HCT116 (cell line): ENCODE data around the gene DOCK3. TPM values are rescaled to one million over a fixed set of nuclear protein-coding genes. Genes with fewer than 3 reads are reported as not detected.

Source experiments
- ATAC-seq: fragments of 200-7000 bp; cut with Tn5 transposase; 2 replicates; pipeline ENCODE4 v1.9.1; 2020; ENCODE audit warnings: mild to moderate bottlenecking, moderate library complexity
- BruUV-seq: library from RNA; stranded (reverse); fragments of 400-500 nt; replicated peaks from 2 replicates; lab custom pipeline; 2021; lab: Mats Ljungman, UMichigan
- CTCF ChIA-PET: fragments of 300-600 bp; sonication (Branson Sonifier 250); formaldehyde crosslinking; loops from one replicate; lab custom pipeline; 2021; ENCODE audit warnings: antibody characterized with exemption; lab: Charles Lee
- POLR2A ChIA-PET: fragments of 300-600, 350-600 bp; sonication (Branson Sonifier 250); formaldehyde crosslinking; loops from one replicate; lab custom pipeline; 2021; ENCODE audit warnings: antibody characterized with exemption; lab: Charles Lee
- RAD21 ChIA-PET, 2 experiments: fragments of 300-600 bp; sonication (Branson Sonifier 250); formaldehyde crosslinking; loops; one replicate each; lab custom pipeline; 2023; ENCODE audit warnings: low total read pairs in 2 of 2; ENCODE audit not compliant: uncharacterized antibody in 2 of 2, unreplicated experiment in 2 of 2, low non-redundant PET in 1 of 2; lab: Charles Lee
- DNase-seq: peaks from one replicate; pipeline ENCODE4 v3.0.0-alpha.2; 2010; ENCODE audit warnings: low read depth, low spot score
- H2AFZ ChIP-seq: fragments of 200-600 bp; shearing (Covaris generic), sonication (generic); 2 replicates; pipeline ENCODE4 v1.6.1; 2017; ENCODE audit warnings: low read depth, mixed run types, mixed read lengths, antibody characterized with exemption, low read length; ENCODE audit not compliant: poor library complexity, severe bottlenecking
- H3K27ac ChIP-seq: 2 replicates; pipeline ENCODE4 v1.5.1; 2012; ENCODE audit warnings: low read depth, low read length
- H3K27me3 ChIP-seq: fragments of 200-600 bp; sonication (generic); 2 replicates; pipeline ENCODE4 v1.6.1; 2016; ENCODE audit warnings: mixed run types, low read length, mixed read lengths; ENCODE audit not compliant: insufficient read depth
- H3K36me3 ChIP-seq, 2 experiments: fragments of 200-500 bp in 1 of 2; fragments of 200-600 bp in 1 of 2; sonication (Bioruptor generic) in 1 of 2; sonication (generic) in 1 of 2; 2 replicates each; pipeline versions ENCODE4 v1.5.1 to v1.6.1; 2014 to 2016; ENCODE audit warnings: low read length in 2 of 2, inconsistent platforms in 1 of 2, mixed read lengths in 1 of 2, mixed run types in 1 of 2; ENCODE audit not compliant: insufficient read depth in 2 of 2, control insufficient read depth in 1 of 2
- H3K4me1 ChIP-seq, 2 experiments: fragments of 200-600 bp in 1 of 2; sonication (generic) in 1 of 2; 2 replicates each; pipeline versions ENCODE4 v1.5.1 to v1.6.1; 2012 to 2017; ENCODE audit warnings: low read length in 2 of 2, inconsistent platforms in 1 of 2, mild to moderate bottlenecking in 1 of 2, mixed read lengths in 1 of 2, mixed run types in 1 of 2, moderate library complexity in 1 of 2; ENCODE audit not compliant: insufficient read depth in 2 of 2, control insufficient read depth in 1 of 2
- H3K4me2 ChIP-seq: fragments of 200-600 bp; sonication (generic); 2 replicates; pipeline ENCODE4 v1.6.1; 2017; ENCODE audit warnings: mixed run types, low read length, mixed read lengths
- H3K4me3 ChIP-seq, 2 experiments: fragments of 200-600 bp in 1 of 2; sonication (generic) in 1 of 2; replicated peaks in 1 of 2; 2 replicates each; pipeline ENCODE4 v1.5.1; 2011 to 2016; ENCODE audit warnings: low read length in 2 of 2, control low read depth in 1 of 2, low read depth in 1 of 2, mild to moderate bottlenecking in 1 of 2, mixed read lengths in 1 of 2, mixed run types in 1 of 2
- H3K79me2 ChIP-seq: fragments of 200-600 bp; sonication (generic); 2 replicates; pipeline ENCODE4 v1.6.1; 2017; ENCODE audit warnings: mild to moderate bottlenecking, mixed run types, low read length, moderate library complexity, mixed read lengths; ENCODE audit not compliant: insufficient read depth
- H3K9ac ChIP-seq: fragments of 200-600 bp; sonication (generic); 2 replicates; pipeline ENCODE4 v1.6.1; 2016; ENCODE audit warnings: low read length, mixed read lengths
- H3K9me2 ChIP-seq: fragments of 200-600 bp; sonication (generic), shearing (Covaris generic); 2 replicates; pipeline ENCODE4 v1.6.1; 2017; ENCODE audit warnings: mixed run types, mild to moderate bottlenecking, moderate library complexity; ENCODE audit not compliant: insufficient read depth
- H3K9me3 ChIP-seq, 2 experiments: fragments of 200-500 bp in 1 of 2; fragments of 200-600 bp in 1 of 2; sonication (Bioruptor generic) in 1 of 2; sonication (generic) in 1 of 2; 2 replicates each; pipeline ENCODE4 v1.6.1; 2014 to 2017; ENCODE audit warnings: low read length in 2 of 2, mixed read lengths in 2 of 2, inconsistent platforms in 1 of 2, low read depth in 1 of 2, mild to moderate bottlenecking in 1 of 2, mixed run types in 1 of 2, moderate library complexity in 1 of 2; ENCODE audit not compliant: control insufficient read depth in 1 of 2, insufficient read depth in 1 of 2
- H4K20me1 ChIP-seq: fragments of 200-600 bp; sonication (generic), shearing (Covaris generic); 2 replicates; pipeline ENCODE4 v1.6.1; 2017; ENCODE audit warnings: mixed run types, mild to moderate bottlenecking, moderate library complexity; ENCODE audit not compliant: insufficient read depth
- CEBPB ChIP-seq: IDR thresholded peaks from 2 replicates; pipeline ENCODE4 v1.6.1; 2012; ENCODE audit warnings: low read depth
- EZH2 ChIP-seq: fragments of 200-600 bp; sonication (generic); IDR thresholded peaks from 2 replicates; pipeline ENCODE4 v1.6.1; 2017; ENCODE audit warnings: antibody characterized with exemption, mixed run types
- EZH2phosphoT487 ChIP-seq: fragments of 200-600 bp; IDR thresholded peaks from 2 replicates; pipeline ENCODE4 v1.6.1; 2018; ENCODE audit warnings: antibody characterized with exemption, borderline replicate concordance
- FOSL1 ChIP-seq: IDR thresholded peaks from 2 replicates; pipeline ENCODE4 v1.6.1; 2012; ENCODE audit warnings: low read depth
- POLR2A ChIP-seq: IDR thresholded peaks from 2 replicates; pipeline ENCODE4 v1.7.0; 2011; ENCODE audit warnings: borderline replicate concordance; ENCODE audit not compliant: insufficient read depth, insufficient read length; ENCODE audit errors: extremely low read depth
- POLR2AphosphoS5 ChIP-seq: IDR thresholded peaks from 2 replicates; pipeline ENCODE4 v1.6.1; 2011; ENCODE audit warnings: mild to moderate bottlenecking, low read depth, low read length, moderate library complexity
- RAD21 ChIP-seq: IDR thresholded peaks from 2 replicates; pipeline ENCODE4 v1.6.1; 2012; ENCODE audit warnings: low read depth, mild to moderate bottlenecking
- REST ChIP-seq: IDR thresholded peaks from 2 replicates; pipeline ENCODE4 v1.6.1; 2012; ENCODE audit warnings: low read depth
- SIN3A ChIP-seq: IDR thresholded peaks from 2 replicates; pipeline ENCODE4 v1.6.1; 2012; ENCODE audit warnings: low read depth
- SP1 ChIP-seq: IDR thresholded peaks from 2 replicates; pipeline ENCODE4 v1.6.1; 2012; ENCODE audit warnings: low read depth
- YY1 ChIP-seq: IDR thresholded peaks from 2 replicates; pipeline ENCODE4 v1.6.1; 2011; ENCODE audit warnings: low read length, low read depth, moderate library complexity, mild to moderate bottlenecking; ENCODE audit not compliant: insufficient replicate concordance; ENCODE audit errors: extremely low read depth
- ZBTB33 ChIP-seq: IDR thresholded peaks from 2 replicates; pipeline ENCODE4 v1.6.1; 2011; ENCODE audit warnings: mild to moderate bottlenecking, low read length, moderate library complexity; ENCODE audit not compliant: insufficient replicate concordance; ENCODE audit errors: extremely low read depth
- ZFX ChIP-seq: fragments of 450-650 bp; IDR thresholded peaks from 2 replicates; pipeline ENCODE4 v1.6.1; 2017
- intact Hi-C: fragments of 100-400 bp; cut with micrococcal nuclease; formaldehyde crosslinking; loops from 2 replicates; pipeline ENCODE4 v1.10.0; 2022
- total RNA-seq: library from RNA; stranded (reverse); gene quantifications from one replicate; pipeline ENCODE4 v1.2.1, GENCODE V29; 2021; ENCODE audit not compliant: unreplicated experiment

Gene DOCK3
- total RNA-seq, 1 experiment from 2014 or later, result 4.2 TPM

- no peak overlapping the region for H3K4me3 ChIP-seq
- CTCF ChIA-PET, result interaction anchor here (1.1 kb wide), 1 partner anchor 176 kb away, joined by 3 read pairs; no protein-coding TSS in a partner anchor
- H3K9ac ChIP-seq, result no peak overlapping the region
- intact Hi-C loops, result no loop called here
- no peaks in the 10 kb centered on the region for H3K79me2 ChIP-seq
- no peaks in the 10 kb centered on the region for H4K20me1 ChIP-seq
- H2AFZ ChIP-seq, result no peak overlapping the region
- no peak overlapping the region for H3K27ac ChIP-seq
- TF ChIP-seq POLR2AphosphoS5 (no peak), ZFX (no peak), CEBPB (no peak), EZH2 (no peak), RAD21 (no peak), POLR2A (no peak), REST (no peak), YY1 (no peak), EZH2phosphoT487 (no peak), FOSL1 (no peak), SP1 (no peak), SIN3A (no peak), ZBTB33 (no peak)
- POLR2A ChIA-PET, result no interaction called here
- H3K27me3 ChIP-seq, result no peaks in the 10 kb centered on the region
- RAD21 ChIA-PET, result no interaction called here
- no peak for DNase-seq
- no TSS peak for BruUV-seq
- no peaks in the 10 kb centered on the region for H3K9me2 ChIP-seq
- no peak for ATAC-seq
- H3K4me1 ChIP-seq, result no peaks in the 10 kb centered on the region
- no peaks in the 10 kb centered on the region for H3K9me3 ChIP-seq
- H3K36me3 ChIP-seq, result no peaks in the 10 kb centered on the region
- H3K4me2 ChIP-seq, result no peak overlapping the region
Measured at GRCh38 chr3:51276046-51276445, 601.3 kb downstream of the DOCK3 start.
